NT2/D1 (cell line): ENCODE measurements around the gene NEURL3.

Experiments
- SUZ12 ChIP-seq: IDR thresholded peaks from 2 replicates; pipeline ENCODE4 v1.6.1; 2011; ENCODE audit not compliant: insufficient read length, insufficient read depth; ENCODE audit errors: extremely low read depth
- YY1 ChIP-seq: IDR thresholded peaks from 2 replicates; pipeline ENCODE4 v1.6.1; 2011; ENCODE audit not compliant: insufficient read length, insufficient read depth
- ZNF274 ChIP-seq: IDR thresholded peaks from 2 replicates; pipeline ENCODE4 v1.6.1; 2011; ENCODE audit warnings: mild to moderate bottlenecking, low read depth, low read length

- no peak for TF ChIP-seq ZNF274
- TF ChIP-seq SUZ12 = no peak
- no peak for TF ChIP-seq YY1
Measured at GRCh38 chr2:96539215-96539920, 34.2 kb upstream of the NEURL3 start.
